Neural cell (in vitro differentiated cells): ENCODE measurements around the gene OR52E2. TPM values are rescaled to one million over a fixed set of nuclear protein-coding genes. Genes with fewer than 3 reads are reported as not detected.

Experiments
- H2AFZ ChIP-seq: fragments of 200-600, 300-800 bp; sonication (generic), shearing (Covaris generic); 2 replicates; pipeline ENCODE4 v1.6.0; 2014; ENCODE audit warnings: low read depth, mild to moderate bottlenecking, antibody characterized with exemption, low read length, moderate library complexity
- H3F3A ChIP-seq: fragments of 200-600 bp; shearing (Covaris generic); 2 replicates; pipeline ENCODE4 v1.6.1; 2016; ENCODE audit warnings: mild to moderate bottlenecking, moderate library complexity, mixed read lengths, antibody characterized with exemption, low read length; ENCODE audit not compliant: insufficient read depth, poor library complexity, severe bottlenecking
- H3K27ac ChIP-seq: fragments of 200-600, 300-800 bp; sonication (generic), shearing (Covaris generic); 2 replicates; pipeline ENCODE4 v1.5.1; 2014; ENCODE audit warnings: mild to moderate bottlenecking, low read length, moderate library complexity
- H3K27me3 ChIP-seq: fragments of 300-800, 200-600 bp; sonication (generic), shearing (Covaris generic); 2 replicates; pipeline ENCODE4 v1.6.0; 2014; ENCODE audit warnings: mild to moderate bottlenecking, low read depth, low read length, moderate library complexity; ENCODE audit not compliant: insufficient read depth
- H3K36me3 ChIP-seq: fragments of 300-800, 200-600 bp; sonication (generic), shearing (Covaris generic); 2 replicates; pipeline ENCODE4 v1.5.1; 2014; ENCODE audit warnings: mild to moderate bottlenecking, antibody characterized with exemption, low read length, moderate library complexity; ENCODE audit not compliant: insufficient read depth
- H3K4me2 ChIP-seq: fragments of 300-800, 200-600 bp; sonication (generic), shearing (Covaris generic); 2 replicates; pipeline ENCODE4 v1.6.0; 2014; ENCODE audit warnings: mild to moderate bottlenecking, low read length
- H3K4me3 ChIP-seq: fragments of 300-800, 200-600 bp; sonication (generic), shearing (Covaris generic); 2 replicates; pipeline ENCODE4 v1.5.1; 2014; ENCODE audit warnings: mild to moderate bottlenecking, low read length, moderate library complexity
- H3K79me2 ChIP-seq: fragments of 200-600 bp; shearing (Covaris generic); replicated peaks from 2 replicates; pipeline ENCODE4 v1.6.0; 2014; ENCODE audit warnings: mild to moderate bottlenecking, low read length, moderate library complexity; ENCODE audit not compliant: insufficient read depth
- H3K9ac ChIP-seq: fragments of 300-800, 200-600 bp; sonication (generic), shearing (Covaris generic); 2 replicates; pipeline ENCODE4 v1.6.1; 2016; ENCODE audit warnings: mild to moderate bottlenecking, low read length, mixed read lengths
- H3K9me2 ChIP-seq: fragments of 200-600 bp; shearing (Covaris generic); 2 replicates; pipeline ENCODE4 v1.6.1; 2016; ENCODE audit warnings: mild to moderate bottlenecking, low read length, mixed read lengths; ENCODE audit not compliant: insufficient read depth
- H3K9me3 ChIP-seq: fragments of 200-600, 300-800 bp; sonication (generic), shearing (Covaris generic); 2 replicates; pipeline ENCODE4 v1.6.1; 2016; ENCODE audit warnings: mild to moderate bottlenecking, mixed run types, low read length, moderate library complexity, mixed read lengths
- H4K20me1 ChIP-seq: fragments of 200-600 bp; shearing (Covaris generic); 2 replicates; pipeline ENCODE4 v1.6.1; 2016; ENCODE audit warnings: mild to moderate bottlenecking, mixed run types; ENCODE audit not compliant: insufficient read depth
- EP300 ChIP-seq: fragments of 450-650 bp; conservative IDR thresholded peaks from 2 replicates; pipeline ENCODE4 v1.6.1; 2014; ENCODE audit warnings: antibody characterized with exemption, mild to moderate bottlenecking, moderate library complexity; ENCODE audit not compliant: poor library complexity, severe bottlenecking
- EZH2 ChIP-seq: fragments of 200-600, 300-800 bp; shearing (Covaris generic), sonication (generic); IDR thresholded peaks from 2 replicates; pipeline ENCODE4 v1.6.1; 2014; ENCODE audit warnings: antibody characterized with exemption, low read length, borderline replicate concordance, mild to moderate bottlenecking; ENCODE audit not compliant: insufficient read depth, poor library complexity, severe bottlenecking
- MXI1 ChIP-seq: fragments of 450-650 bp; conservative IDR thresholded peaks from 2 replicates; pipeline ENCODE4 v1.6.1; 2014; ENCODE audit warnings: antibody characterized with exemption, mild to moderate bottlenecking; ENCODE audit not compliant: poor library complexity, severe bottlenecking
- POLR2AphosphoS5 ChIP-seq: IDR thresholded peaks from 2 replicates; pipeline ENCODE4 v1.6.1; 2012
- RAD21 ChIP-seq: fragments of 450-650 bp; conservative IDR thresholded peaks from 2 replicates; pipeline ENCODE4 v1.6.1; 2014; ENCODE audit warnings: antibody characterized with exemption, mild to moderate bottlenecking, moderate library complexity
- SMC3 ChIP-seq: fragments of 450-650 bp; conservative IDR thresholded peaks from 2 replicates; pipeline ENCODE4 v1.6.1; 2014; ENCODE audit warnings: antibody characterized with exemption, mild to moderate bottlenecking, moderate library complexity; ENCODE audit not compliant: poor library complexity
- TAF1 ChIP-seq: IDR thresholded peaks from 2 replicates; pipeline ENCODE4 v1.6.1; 2012; ENCODE audit warnings: low read depth
- polyA plus RNA-seq: library from polyadenylated mRNA; depleted of rRNA; stranded (reverse); fragments of >200 nt; gene quantifications from 2 replicates; pipeline ENCODE4 v1.2.3, GENCODE V29; 2014
- TF ChIP-seq, protein P1 (sequence below): fragments of 450-650 bp; IDR thresholded peaks from 2 replicates; pipeline ENCODE4 v1.5.1; 2014; ENCODE audit warnings: antibody characterized with exemption, mild to moderate bottlenecking, moderate library complexity; ENCODE audit not compliant: poor library complexity, severe bottlenecking
- TF ChIP-seq, protein P2 (sequence below): IDR thresholded peaks from 2 replicates; pipeline ENCODE4 v1.6.1; 2012; ENCODE audit warnings: borderline replicate concordance

OR52E2 gene
- polyA plus RNA-seq, 1 donor from 2014 or later = not detected

DNA sequence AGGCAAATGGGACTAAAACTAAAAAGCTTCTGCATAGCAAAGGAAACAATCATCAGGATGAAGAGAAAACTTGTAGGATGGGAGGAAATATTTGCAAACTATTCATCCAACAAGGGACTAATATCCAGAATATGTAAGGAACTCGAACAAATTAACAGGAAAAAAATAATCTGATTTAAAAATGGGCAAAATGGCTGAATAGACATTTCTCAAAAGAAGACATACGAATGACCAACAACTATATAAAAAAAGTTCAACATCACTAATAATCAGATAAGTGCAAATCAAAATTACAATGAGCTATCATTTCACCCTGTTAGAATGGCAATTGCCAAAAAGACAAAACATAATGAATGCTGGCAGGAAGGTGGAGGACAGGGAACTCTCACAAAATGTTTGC lies 22.0 kb upstream of the OR52E2 start:
- no peaks in the 10 kb centered on the region for H3F3A ChIP-seq
- no peak overlapping the region for H3K27ac ChIP-seq
- no peak overlapping the region for H2AFZ ChIP-seq
- H3K9me3 ChIP-seq = no peaks in the 10 kb centered on the region
- H4K20me1 ChIP-seq = no peaks in the 10 kb centered on the region
- H3K79me2 ChIP-seq = no peaks in the 10 kb centered on the region
- TF ChIP-seq POLR2AphosphoS5 (no peak), EZH2 (no peak), MXI1 (no peak), TAF1 (no peak)
- TF ChIP-seq, protein P1, sequence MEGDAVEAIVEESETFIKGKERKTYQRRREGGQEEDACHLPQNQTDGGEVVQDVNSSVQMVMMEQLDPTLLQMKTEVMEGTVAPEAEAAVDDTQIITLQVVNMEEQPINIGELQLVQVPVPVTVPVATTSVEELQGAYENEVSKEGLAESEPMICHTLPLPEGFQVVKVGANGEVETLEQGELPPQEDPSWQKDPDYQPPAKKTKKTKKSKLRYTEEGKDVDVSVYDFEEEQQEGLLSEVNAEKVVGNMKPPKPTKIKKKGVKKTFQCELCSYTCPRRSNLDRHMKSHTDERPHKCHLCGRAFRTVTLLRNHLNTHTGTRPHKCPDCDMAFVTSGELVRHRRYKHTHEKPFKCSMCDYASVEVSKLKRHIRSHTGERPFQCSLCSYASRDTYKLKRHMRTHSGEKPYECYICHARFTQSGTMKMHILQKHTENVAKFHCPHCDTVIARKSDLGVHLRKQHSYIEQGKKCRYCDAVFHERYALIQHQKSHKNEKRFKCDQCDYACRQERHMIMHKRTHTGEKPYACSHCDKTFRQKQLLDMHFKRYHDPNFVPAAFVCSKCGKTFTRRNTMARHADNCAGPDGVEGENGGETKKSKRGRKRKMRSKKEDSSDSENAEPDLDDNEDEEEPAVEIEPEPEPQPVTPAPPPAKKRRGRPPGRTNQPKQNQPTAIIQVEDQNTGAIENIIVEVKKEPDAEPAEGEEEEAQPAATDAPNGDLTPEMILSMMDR = no peak
- TF ChIP-seq, protein P2, sequence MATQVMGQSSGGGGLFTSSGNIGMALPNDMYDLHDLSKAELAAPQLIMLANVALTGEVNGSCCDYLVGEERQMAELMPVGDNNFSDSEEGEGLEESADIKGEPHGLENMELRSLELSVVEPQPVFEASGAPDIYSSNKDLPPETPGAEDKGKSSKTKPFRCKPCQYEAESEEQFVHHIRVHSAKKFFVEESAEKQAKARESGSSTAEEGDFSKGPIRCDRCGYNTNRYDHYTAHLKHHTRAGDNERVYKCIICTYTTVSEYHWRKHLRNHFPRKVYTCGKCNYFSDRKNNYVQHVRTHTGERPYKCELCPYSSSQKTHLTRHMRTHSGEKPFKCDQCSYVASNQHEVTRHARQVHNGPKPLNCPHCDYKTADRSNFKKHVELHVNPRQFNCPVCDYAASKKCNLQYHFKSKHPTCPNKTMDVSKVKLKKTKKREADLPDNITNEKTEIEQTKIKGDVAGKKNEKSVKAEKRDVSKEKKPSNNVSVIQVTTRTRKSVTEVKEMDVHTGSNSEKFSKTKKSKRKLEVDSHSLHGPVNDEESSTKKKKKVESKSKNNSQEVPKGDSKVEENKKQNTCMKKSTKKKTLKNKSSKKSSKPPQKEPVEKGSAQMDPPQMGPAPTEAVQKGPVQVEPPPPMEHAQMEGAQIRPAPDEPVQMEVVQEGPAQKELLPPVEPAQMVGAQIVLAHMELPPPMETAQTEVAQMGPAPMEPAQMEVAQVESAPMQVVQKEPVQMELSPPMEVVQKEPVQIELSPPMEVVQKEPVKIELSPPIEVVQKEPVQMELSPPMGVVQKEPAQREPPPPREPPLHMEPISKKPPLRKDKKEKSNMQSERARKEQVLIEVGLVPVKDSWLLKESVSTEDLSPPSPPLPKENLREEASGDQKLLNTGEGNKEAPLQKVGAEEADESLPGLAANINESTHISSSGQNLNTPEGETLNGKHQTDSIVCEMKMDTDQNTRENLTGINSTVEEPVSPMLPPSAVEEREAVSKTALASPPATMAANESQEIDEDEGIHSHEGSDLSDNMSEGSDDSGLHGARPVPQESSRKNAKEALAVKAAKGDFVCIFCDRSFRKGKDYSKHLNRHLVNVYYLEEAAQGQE = no peak
- no peak overlapping the region for H3K4me3 ChIP-seq
- no peak overlapping the region for H3K4me2 ChIP-seq
- H3K9me2 ChIP-seq = no peaks in the 10 kb centered on the region
- no peaks in the 10 kb centered on the region for H3K36me3 ChIP-seq
- no peak overlapping the region for H3K9ac ChIP-seq
- H3K27me3 ChIP-seq = no peaks in the 10 kb centered on the region

DNA sequence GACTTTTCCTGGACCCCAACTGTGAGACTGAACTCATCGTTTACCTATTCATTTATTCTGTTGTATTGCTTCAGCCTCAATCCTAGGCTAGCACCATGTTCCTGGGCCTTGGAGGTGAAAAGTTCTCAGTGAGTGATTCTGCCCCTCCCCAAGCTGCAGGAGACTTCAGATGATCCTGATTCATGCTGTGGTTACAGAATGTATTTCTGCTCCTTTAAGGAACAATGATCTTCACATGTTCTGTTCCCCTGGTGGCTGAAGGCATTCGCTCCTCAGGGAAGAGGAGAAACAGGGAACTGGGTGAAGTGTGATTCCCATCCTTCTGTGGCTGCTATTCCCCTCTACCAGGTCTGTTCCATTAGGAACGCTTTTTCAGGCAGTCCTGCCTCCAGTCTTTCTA lies 12.4 kb upstream of the OR52E2 start:
- no peak overlapping the region for H3K4me3 ChIP-seq
- no peak overlapping the region for H2AFZ ChIP-seq
- no peaks in the 10 kb centered on the region for H3K79me2 ChIP-seq
- no peaks in the 10 kb centered on the region for H3K9me2 ChIP-seq
- H3K4me2 ChIP-seq = no peak overlapping the region
- TF ChIP-seq RAD21 (no peak), POLR2AphosphoS5 (no peak), SMC3 (no peak), TAF1 (no peak), EP300 (no peak), EZH2 (no peak)
- no peaks in the 10 kb centered on the region for H3K36me3 ChIP-seq
- H4K20me1 ChIP-seq = no peaks in the 10 kb centered on the region
- H3F3A ChIP-seq = no peaks in the 10 kb centered on the region
- H3K27me3 ChIP-seq = no peaks in the 10 kb centered on the region
- H3K27ac ChIP-seq = no peak overlapping the region
- no peak overlapping the region for H3K9ac ChIP-seq
- no peaks in the 10 kb centered on the region for H3K9me3 ChIP-seq

DNA sequence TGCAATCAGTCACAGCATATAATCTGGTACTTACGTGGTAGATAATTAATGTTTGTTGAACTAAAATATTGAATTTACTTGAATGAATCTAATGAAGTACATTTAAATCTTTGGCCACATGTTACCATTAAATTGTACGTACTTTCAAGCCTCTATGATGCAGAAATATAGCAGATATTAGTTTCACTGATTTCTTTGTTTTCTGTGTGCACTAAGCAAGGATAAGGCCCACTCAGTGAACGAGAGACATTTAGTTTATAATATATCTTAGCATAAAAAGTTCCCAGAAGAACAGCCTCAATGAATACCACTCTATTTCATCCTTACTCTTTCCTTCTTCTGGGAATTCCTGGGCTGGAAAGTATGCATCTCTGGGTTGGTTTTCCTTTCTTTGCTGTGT lies 9.8 kb upstream of the OR52E2 start, which contains the start of gene OR52E1:
Gene OR52E1 (plus strand): TSS at position 301 of the 400 bp plus-strand sequence.
- Histone ChIP-seq H3K9me2 (no peaks in the 10 kb centered on the region), H4K20me1 (no peaks in the 10 kb centered on the region), H3K4me3 (no peak within 1 kb of the TSS), H3K4me2 (no peak within 1 kb of the TSS), H2AFZ (no peak within 1 kb of the TSS), H3K79me2 (no peaks in the 10 kb centered on the region), H3K9ac (no peak within 1 kb of the TSS), H3K27me3 (no peaks in the 10 kb centered on the region), H3K36me3 (no peaks in the 10 kb centered on the region), H3F3A (no peaks in the 10 kb centered on the region), H3K27ac (no peak within 1 kb of the TSS), H3K9me3 (no peaks in the 10 kb centered on the region)
- TF ChIP-seq, protein P1 = no peak
- TF ChIP-seq EZH2 = no peak
- TF ChIP-seq TAF1 = no peak
- TF ChIP-seq EP300 = no peak
- TF ChIP-seq RAD21 = no peak
- no peak for TF ChIP-seq POLR2AphosphoS5
- no peak for TF ChIP-seq MXI1
- TF ChIP-seq SMC3 = no peak
- TF ChIP-seq, protein P2 = no peak
